ENCODE measurements around the gene TNNI3.
"Not testable (repeated sequence)": the region's sequence is repeated elsewhere in the genome, so short reads cannot be mapped to it uniquely, and the experiment has no call there.

TNNI3 gene

GRCh38 chr19:55158848-55159749, 1.6 kb upstream of the TNNI3 start:
- H3K9me3 ChIP-seq (replicated peaks; ENCODE audit: insufficient read depth, low read length) = no peaks in the 10 kb centered on the region
- no peak overlapping the region for H3K27ac ChIP-seq (ENCODE audit: low read length)
- no peaks in the 10 kb centered on the region for H3K79me2 ChIP-seq (ENCODE audit: low read length)
- no peak overlapping the region for H2AFZ ChIP-seq (ENCODE audit: low read length)
- no peaks in the 10 kb centered on the region for H3K36me3 ChIP-seq (replicated peaks; ENCODE audit: insufficient read depth, low read length)
- H4K20me1 ChIP-seq (ENCODE audit: insufficient read depth, low read length) = no peaks in the 10 kb centered on the region
- H3K4me3 ChIP-seq (ENCODE audit: low read length) = no peak overlapping the region
- H3K4me2 ChIP-seq (ENCODE audit: low read depth, low read length) = no peak overlapping the region
- no peak for DNase-seq
- no peak overlapping the region for H3K9ac ChIP-seq (ENCODE audit: low read length)
- peaks cover 51% of the 10 kb centered on the region for H3K27me3 ChIP-seq (replicated peaks; ENCODE audit: insufficient read depth, low read length)
- H3K9me2 ChIP-seq (replicated peaks; ENCODE audit: insufficient read depth, low read length) = no peaks in the 10 kb centered on the region
- no peaks in the 10 kb centered on the region for H3K4me1 ChIP-seq (ENCODE audit: low read length)
- TF ChIP-seq EZH2phosphoT487 (IDR thresholded peaks at IDR 0.05; ENCODE audit: low read length) (no peak), CTCF (IDR thresholded peaks at IDR 0.05; ENCODE audit: low read length) (no peak), EZH2 (optimal IDR thresholded peaks at IDR 0.05; ENCODE audit: low read depth, low read length) (no peak)
- H3F3A ChIP-seq (ENCODE audit: insufficient read depth, low read length) = no peaks in the 10 kb centered on the region

DNA sequence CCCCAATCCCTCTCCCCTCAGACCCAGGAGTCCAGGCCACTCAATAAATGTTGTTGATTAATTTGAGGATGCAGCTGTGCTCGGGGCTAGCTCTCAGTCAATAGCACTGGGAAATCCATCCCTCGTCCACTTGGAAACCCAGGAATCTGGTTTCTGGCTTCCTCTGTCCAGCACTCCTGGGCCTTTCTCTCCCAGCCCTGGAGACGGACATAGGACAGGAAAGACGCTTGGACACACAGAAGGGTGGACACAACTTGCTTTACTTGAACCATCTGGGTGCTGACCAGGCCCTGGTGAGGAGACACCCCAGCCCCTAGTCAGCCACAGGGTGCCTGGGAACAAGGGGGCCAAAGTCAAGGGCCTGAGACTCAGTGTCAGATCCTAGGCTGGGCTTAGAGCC, 891 bp upstream of the TNNI3 start:
- Histone ChIP-seq H3K4me1 (ENCODE audit: low read length) (no peaks in the 10 kb centered on the region), H2AFZ (ENCODE audit: low read length) (no peak overlapping the region), H3K9me2 (replicated peaks; ENCODE audit: insufficient read depth, low read length) (no peaks in the 10 kb centered on the region), H4K20me1 (ENCODE audit: insufficient read depth, low read length) (no peaks in the 10 kb centered on the region), H3K4me2 (ENCODE audit: low read depth, low read length) (no peak overlapping the region), H3K27ac (ENCODE audit: low read length) (no peak overlapping the region), H3K79me2 (ENCODE audit: low read length) (no peaks in the 10 kb centered on the region), H3K27me3 (replicated peaks; ENCODE audit: insufficient read depth, low read length) (peaks cover 44% of the 10 kb centered on the region), H3K36me3 (replicated peaks; ENCODE audit: insufficient read depth, low read length) (no peaks in the 10 kb centered on the region), H3K4me3 (ENCODE audit: low read length) (no peak overlapping the region), H3F3A (ENCODE audit: insufficient read depth, low read length) (no peaks in the 10 kb centered on the region), H3K9me3 (replicated peaks; ENCODE audit: insufficient read depth, low read length) (no peaks in the 10 kb centered on the region), H3K9ac (ENCODE audit: low read length) (no peak overlapping the region)
- no peak for DNase-seq
- no peak for TF ChIP-seq EZH2phosphoT487 (IDR thresholded peaks at IDR 0.05; ENCODE audit: low read length)
- TF ChIP-seq EZH2 (optimal IDR thresholded peaks at IDR 0.05; ENCODE audit: low read depth, low read length) = no peak
- TF ChIP-seq CTCF (IDR thresholded peaks at IDR 0.05; ENCODE audit: low read length) = no peak

DNA sequence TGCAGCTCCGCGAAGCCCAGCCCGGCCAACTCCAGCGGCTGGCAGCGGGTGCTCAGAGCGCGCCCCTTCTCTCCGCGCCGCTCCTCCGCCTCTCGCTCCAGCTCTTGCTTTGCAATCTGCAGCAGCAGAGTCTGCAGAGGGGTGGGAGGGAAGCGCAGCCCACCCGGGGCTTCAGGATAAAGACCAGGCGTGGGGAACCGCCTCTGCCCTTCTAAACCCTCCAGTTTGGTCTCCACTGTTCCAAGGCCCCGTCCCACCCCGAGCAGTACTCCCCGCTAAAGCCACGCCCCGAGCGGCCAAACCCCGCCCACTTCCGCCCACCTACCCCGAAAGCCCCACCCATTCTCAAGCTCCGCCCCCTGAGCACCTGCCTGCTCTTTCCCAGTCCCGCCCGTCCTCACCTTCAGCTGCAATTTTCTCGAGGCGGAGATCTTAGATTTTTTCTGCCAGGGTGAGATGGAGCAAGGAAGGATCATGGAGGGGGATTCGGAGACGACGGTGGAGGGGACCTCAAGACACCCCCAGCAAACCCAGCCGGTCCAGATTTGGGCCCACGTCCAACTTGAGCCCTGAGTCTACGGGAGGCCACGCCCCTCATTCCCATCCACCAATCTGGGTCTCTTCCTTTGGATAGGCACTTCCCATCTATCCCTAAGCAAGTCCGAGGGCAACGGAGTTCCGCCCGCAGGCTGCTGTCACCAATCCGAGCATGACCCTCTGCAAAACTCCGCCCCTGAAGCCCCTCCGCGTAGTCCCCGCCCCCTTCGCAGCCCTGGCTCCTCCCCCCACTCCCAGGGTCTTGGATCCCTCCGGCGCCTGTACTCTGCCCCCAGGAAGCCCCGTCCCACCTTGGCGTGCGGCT, 1.1 kb downstream of the TNNI3 start:
- Histone ChIP-seq H3K27ac (ENCODE audit: low read length) (no peak overlapping the region), H3K27me3 (replicated peaks; ENCODE audit: insufficient read depth, low read length) (peaks cover 32% of the 10 kb centered on the region), H3K9me3 (replicated peaks; ENCODE audit: insufficient read depth, low read length) (no peaks in the 10 kb centered on the region), H3F3A (ENCODE audit: insufficient read depth, low read length) (no peaks in the 10 kb centered on the region), H3K79me2 (ENCODE audit: low read length) (no peaks in the 10 kb centered on the region), H3K4me3 (ENCODE audit: low read length) (no peak overlapping the region), H4K20me1 (ENCODE audit: insufficient read depth, low read length) (no peaks in the 10 kb centered on the region), H2AFZ (ENCODE audit: low read length) (no peak overlapping the region), H3K9ac (ENCODE audit: low read length) (no peak overlapping the region), H3K4me2 (ENCODE audit: low read depth, low read length) (no peak overlapping the region), H3K36me3 (replicated peaks; ENCODE audit: insufficient read depth, low read length) (no peaks in the 10 kb centered on the region), H3K4me1 (ENCODE audit: low read length) (no peaks in the 10 kb centered on the region), H3K9me2 (replicated peaks; ENCODE audit: insufficient read depth, low read length) (no peaks in the 10 kb centered on the region)
- DNase-seq = no peak
- no peak for TF ChIP-seq EZH2 (optimal IDR thresholded peaks at IDR 0.05; ENCODE audit: low read depth, low read length)
- no peak for TF ChIP-seq CTCF (IDR thresholded peaks at IDR 0.05; ENCODE audit: low read length)
- TF ChIP-seq EZH2phosphoT487 (IDR thresholded peaks at IDR 0.05; ENCODE audit: low read length) = no peak

DNA sequence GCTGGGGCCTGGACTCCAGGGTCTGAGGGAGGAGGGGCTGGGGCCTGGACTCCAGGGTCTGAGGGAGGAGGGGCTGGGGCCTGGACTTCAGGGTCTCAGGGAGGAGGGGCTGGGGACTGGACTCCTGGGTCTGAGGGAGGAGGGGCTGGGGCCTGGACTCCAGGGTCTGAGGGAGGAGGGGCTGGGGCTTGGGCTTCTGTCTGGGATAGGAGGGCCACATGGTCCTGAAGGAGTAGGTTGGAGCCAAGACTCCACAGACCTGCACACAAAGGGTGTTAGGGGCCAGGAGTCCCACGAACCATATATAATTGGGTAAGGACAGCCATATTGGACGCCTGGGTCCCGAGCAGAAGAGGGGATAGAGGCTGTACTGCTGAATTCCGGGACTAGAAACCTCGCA, 1.7 kb downstream of the TNNI3 start:
- not testable (repeated sequence) for H3K36me3 ChIP-seq (replicated peaks; ENCODE audit: insufficient read depth, low read length); H2AFZ ChIP-seq (ENCODE audit: low read length); H3K9me2 ChIP-seq (replicated peaks; ENCODE audit: insufficient read depth, low read length); H3K27ac ChIP-seq (ENCODE audit: low read length); H3K4me2 ChIP-seq (ENCODE audit: low read depth, low read length); DNase-seq; H3K79me2 ChIP-seq (ENCODE audit: low read length); H3K4me1 ChIP-seq (ENCODE audit: low read length); H3F3A ChIP-seq (ENCODE audit: insufficient read depth, low read length); H3K9ac ChIP-seq (ENCODE audit: low read length); H3K9me3 ChIP-seq (replicated peaks; ENCODE audit: insufficient read depth, low read length); H3K4me3 ChIP-seq (ENCODE audit: low read length); H4K20me1 ChIP-seq (ENCODE audit: insufficient read depth, low read length)
- H3K27me3 ChIP-seq (replicated peaks; ENCODE audit: insufficient read depth, low read length) = peaks cover 34% of the 10 kb centered on the region
